ENCODE measurements around the gene NATD1. TPM values are rescaled to one million over a fixed set of nuclear protein-coding genes. Genes with fewer than 3 reads are reported as not detected.

The NATD1 gene
- total RNA-seq, 2 experiments from 2014 or later: 1.1 to 1.3 TPM

- no peaks in the 10 kb centered on the region for H3K36me3 Mint-ChIP-seq (ENCODE audit: low read depth)
- no peaks in the 10 kb centered on the region for H3K9me3 Mint-ChIP-seq
- no peak for DNase-seq
- ATAC-seq: no peak
- CTCF ChIA-PET: interaction anchor here (1.0 to 1.1 kb wide), 2 partner anchors 28 to 29 kb away, joined by 3 read pairs; no protein-coding TSS in a partner anchor
- H3K4me3 Mint-ChIP-seq: no peak overlapping the region
- POLR2A ChIA-PET: no interaction called here
- intact Hi-C loops (cut with micrococcal nuclease): loop anchor here (10.0 kb wide), 1 partner anchor 127 kb away; the partner anchor contains the start of gene DHRS7B
- no peaks in the 10 kb centered on the region for H3K27me3 Mint-ChIP-seq
- H3K27ac Mint-ChIP-seq: no peak overlapping the region
- TF ChIP-seq CTCF (IDR thresholded peaks at IDR 0.05): no peak
- H3K4me1 Mint-ChIP-seq (ENCODE audit: low read depth): peaks cover 8% of the 10 kb centered on the region
Measured at GRCh38 chr17:21251337-21252010, 1.7 kb downstream of the NATD1 start.

- DNase-seq: no peak
- POLR2A ChIA-PET: interaction anchor here (0.6 kb wide), 1 partner anchor 25 kb away, joined by 3 read pairs; no protein-coding TSS in a partner anchor
- no peaks in the 10 kb centered on the region for H3K36me3 Mint-ChIP-seq (ENCODE audit: low read depth)
- no peak overlapping the region for H3K27ac Mint-ChIP-seq
- H3K4me3 Mint-ChIP-seq: no peak overlapping the region
- H3K9me3 Mint-ChIP-seq: no peaks in the 10 kb centered on the region
- intact Hi-C loops (cut with micrococcal nuclease): loop anchor here (10.0 kb wide), 1 partner anchor 126 kb away; the partner anchor contains the start of gene DHRS7B
- H3K4me1 Mint-ChIP-seq (ENCODE audit: low read depth): peaks cover 10% of the 10 kb centered on the region
- H3K27me3 Mint-ChIP-seq: no peaks in the 10 kb centered on the region
- no peak for ATAC-seq
- TF ChIP-seq CTCF (IDR thresholded peaks at IDR 0.05): no peak
- CTCF ChIA-PET: interaction anchor here (1.1 kb wide), 1 partner anchor 29 kb away, joined by 3 read pairs; no protein-coding TSS in a partner anchor
Measured at GRCh38 chr17:21250854-21251253, 2.4 kb downstream of the NATD1 start.

- CTCF ChIA-PET: interaction anchor here (1.1 kb wide), 3 partner anchors 30 to 118 kb away, joined by 3 to 4 read pairs (median 3); no protein-coding TSS in a partner anchor
- POLR2A ChIA-PET: interaction anchor here (0.6 to 1.2 kb wide), 2 partner anchors 12 to 25 kb away, joined by 3 read pairs; no protein-coding TSS in a partner anchor
- H3K27me3 Mint-ChIP-seq: no peaks in the 10 kb centered on the region
- no peaks in the 10 kb centered on the region for H3K36me3 Mint-ChIP-seq (ENCODE audit: low read depth)
- peaks cover 11% of the 10 kb centered on the region for H3K4me1 Mint-ChIP-seq (ENCODE audit: low read depth)
- DNase-seq: no peak
- no peak for ATAC-seq
- intact Hi-C loops (cut with micrococcal nuclease): loop anchor here (10.0 kb wide), 1 partner anchor 125 kb away; the partner anchor contains the start of gene DHRS7B
- TF ChIP-seq CTCF (IDR thresholded peaks at IDR 0.05): no peak
- H3K9me3 Mint-ChIP-seq: no peaks in the 10 kb centered on the region
- H3K27ac Mint-ChIP-seq: no peak overlapping the region
- H3K4me3 Mint-ChIP-seq: no peak overlapping the region
Measured at GRCh38 chr17:21249920-21250703, 3.1 kb downstream of the NATD1 start.

- POLR2A ChIA-PET: interaction anchor here (1.2 kb wide), 1 partner anchor 12 kb away, joined by 3 read pairs; no protein-coding TSS in a partner anchor
Measured at GRCh38 chr17:21249086-21249795, 4.0 kb downstream of the NATD1 start.

More at GRCh38 chr17:21249086-21249795, 4.0 kb downstream of the NATD1 start:
- Mint-ChIP-seq H3K36me3 (ENCODE audit: low read depth) (no peaks in the 10 kb centered on the region), H3K9me3 (no peaks in the 10 kb centered on the region), H3K27me3 (no peaks in the 10 kb centered on the region), H3K4me1 (ENCODE audit: low read depth) (peaks cover 11% of the 10 kb centered on the region), H3K27ac (no peak overlapping the region), H3K4me3 (no peak overlapping the region)
- CTCF ChIA-PET: interaction anchor here (1.1 kb wide), 2 partner anchors 31 to 118 kb away, joined by 3 to 4 read pairs; no protein-coding TSS in a partner anchor
- TF ChIP-seq CTCF (IDR thresholded peaks at IDR 0.05): no peak
- intact Hi-C loops (cut with micrococcal nuclease): no loop called here
- ATAC-seq (no peak), DNase-seq (no peak)
